ENCODE results near the gene FOXRED1. TPM values are rescaled to one million over a fixed set of nuclear protein-coding genes. Genes with fewer than 3 reads are reported as not detected.

FOXRED1 gene
- total and polyA plus RNA-seq, 2 of the 13 experiments (the other 11 are each of a cell fraction or from before 2014, with no cell fraction given) = 29.6 to 42.9 TPM

GRCh38 chr11:126246636-126247035 is 22.3 kb upstream of the FOXRED1 start:
- in situ Hi-C loops (cut with HindIII; ENCODE audit: extremely low pct_ligation_motif_present, low pct_unique_long_range_greater_than_20kb) (no loop called here), intact Hi-C loops (cut with micrococcal nuclease; ENCODE audit: unreplicated experiment) (no loop called here)
- 95% methylated on average over 2 of the region's 2 CpGs for WGBS (ENCODE audit: low lambda C conversion rate)
- TF ChIP-seq HMGA1 (CRISPR knock-in tag; conservative IDR thresholded peaks at IDR 0.05) (no peak), E2F2 (CRISPR knock-in tag; IDR thresholded peaks at IDR 0.05; ENCODE audit: borderline replicate concordance) (no peak), PAF1 (CRISPR knock-in tag; IDR thresholded peaks at IDR 0.05) (no peak), PHF20 (CRISPR knock-in tag; IDR thresholded peaks at IDR 0.05) (no peak), TBX2 (CRISPR knock-in tag; IDR thresholded peaks at IDR 0.05; ENCODE audit: borderline replicate concordance) (no peak), KDM6A (CRISPR knock-in tag; IDR thresholded peaks at IDR 0.05; ENCODE audit: low read depth) (no peak), PBX2 (CRISPR knock-in tag; IDR thresholded peaks at IDR 0.05) (no peak), SRY (CRISPR knock-in tag; IDR thresholded peaks at IDR 0.05) (no peak), UBTF (CRISPR knock-in tag; IDR thresholded peaks at IDR 0.05) (no peak), GMEB2 (CRISPR knock-in tag; IDR thresholded peaks at IDR 0.05; ENCODE audit: low read depth) (no peak), AKAP8 (CRISPR knock-in tag; IDR thresholded peaks at IDR 0.05) (no peak), FOXC1 (CRISPR knock-in tag; IDR thresholded peaks at IDR 0.05; ENCODE audit: borderline replicate concordance) (no peak)
- DNase-seq (ENCODE audit: low spot score) = no peak
- no peak for FAIRE-seq
- Histone ChIP-seq H2AFZ (ENCODE audit: low read length) (no peak overlapping the region), H4K20me1 (ENCODE audit: insufficient read depth, low read length) (no peaks in the 10 kb centered on the region), H3K9ac (ENCODE audit: insufficient read depth, low read depth, low read length) (no peak overlapping the region), H3K27me3 (ENCODE audit: control insufficient read depth in 1 of 2, insufficient read depth in 2 of 2, low read length in 2 of 2) (no peaks in the 10 kb centered on the region), H3K79me2 (ENCODE audit: insufficient read depth, low read length) (no peaks in the 10 kb centered on the region), H3K4me3 (replicated peaks in 1 of 3; ENCODE audit: insufficient read depth in 1 of 3, low read depth in 2 of 3, low read length in 3 of 3) (no peak overlapping the region), H3K27ac (ENCODE audit: extremely low read length, insufficient read depth, low read length) (no peak overlapping the region), H3K4me2 (ENCODE audit: low read depth, low read length) (no peak overlapping the region), H3K4me1 (ENCODE audit: insufficient read depth, low read length) (no peaks in the 10 kb centered on the region), H3K36me3 (replicated peaks in 1 of 2; ENCODE audit: control insufficient read depth in 1 of 2, insufficient read depth in 2 of 2, low read length in 2 of 2) (peaks cover 4 to 25% of the 10 kb centered on the region in 2 experiments; a peak in 4 of 5 replicates), H3K9me3 (ENCODE audit: low read length) (no peaks in the 10 kb centered on the region)
- BruUV-seq (replicated peaks) = no TSS peak
- ChIA-PET CTCF (ENCODE audit: low intra/inter-chr PET ratio, low total read pairs) (no interaction called here), POLR2A (no interaction called here)
- no peak for ATAC-seq

Measured in HepG2 (cell line).